Lower leg skin (tissue), 3 donors: Measurements from ENCODE around the gene RBL1.
"Not testable (repeated sequence)": the region's sequence is repeated elsewhere in the genome, so short reads cannot be mapped to it uniquely, and the experiment has no call there.

ENCODE experiments used
- POLR2A ChIP-seq, 2 donors: fragments of 450-650 bp; IDR thresholded peaks; one replicate each; pipeline ENCODE4 v1.6.1; 2016 to 2017; ENCODE audit warnings: antibody characterized with exemption in 2 of 2, mild to moderate bottlenecking in 1 of 2, moderate library complexity in 1 of 2
- TF ChIP-seq, protein P1 (sequence below), 3 donors: fragments of 450-650 bp; IDR thresholded peaks; one replicate each; pipeline ENCODE4 v1.5.1; 2016; ENCODE audit warnings: antibody characterized with exemption in 3 of 3, mild to moderate bottlenecking in 3 of 3, moderate library complexity in 2 of 3

DNA sequence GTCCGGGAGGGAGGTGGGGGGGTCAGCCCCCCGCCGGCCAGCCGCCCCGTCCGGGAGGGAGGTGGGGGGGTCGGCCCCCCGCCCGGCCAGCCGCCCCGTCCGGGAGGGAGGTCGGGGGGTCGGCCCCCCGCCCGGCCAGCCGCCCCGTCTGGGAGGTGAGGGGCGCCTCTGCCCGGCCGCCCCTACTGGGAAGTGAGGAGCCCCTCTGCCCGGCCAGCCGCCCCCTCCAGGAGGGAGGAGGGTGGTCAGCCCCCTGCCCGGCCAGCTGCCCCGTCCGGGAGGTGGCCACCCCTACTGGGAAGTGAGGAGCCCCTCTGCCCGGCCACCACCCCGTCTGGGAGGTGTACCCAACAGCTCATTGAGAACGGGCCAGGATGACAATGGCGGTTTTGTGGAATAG is 30.5 kb upstream of the RBL1 start:
- TF ChIP-seq, protein P1, sequence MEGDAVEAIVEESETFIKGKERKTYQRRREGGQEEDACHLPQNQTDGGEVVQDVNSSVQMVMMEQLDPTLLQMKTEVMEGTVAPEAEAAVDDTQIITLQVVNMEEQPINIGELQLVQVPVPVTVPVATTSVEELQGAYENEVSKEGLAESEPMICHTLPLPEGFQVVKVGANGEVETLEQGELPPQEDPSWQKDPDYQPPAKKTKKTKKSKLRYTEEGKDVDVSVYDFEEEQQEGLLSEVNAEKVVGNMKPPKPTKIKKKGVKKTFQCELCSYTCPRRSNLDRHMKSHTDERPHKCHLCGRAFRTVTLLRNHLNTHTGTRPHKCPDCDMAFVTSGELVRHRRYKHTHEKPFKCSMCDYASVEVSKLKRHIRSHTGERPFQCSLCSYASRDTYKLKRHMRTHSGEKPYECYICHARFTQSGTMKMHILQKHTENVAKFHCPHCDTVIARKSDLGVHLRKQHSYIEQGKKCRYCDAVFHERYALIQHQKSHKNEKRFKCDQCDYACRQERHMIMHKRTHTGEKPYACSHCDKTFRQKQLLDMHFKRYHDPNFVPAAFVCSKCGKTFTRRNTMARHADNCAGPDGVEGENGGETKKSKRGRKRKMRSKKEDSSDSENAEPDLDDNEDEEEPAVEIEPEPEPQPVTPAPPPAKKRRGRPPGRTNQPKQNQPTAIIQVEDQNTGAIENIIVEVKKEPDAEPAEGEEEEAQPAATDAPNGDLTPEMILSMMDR (IDR thresholded peaks at IDR 0.05): not testable (repeated sequence)
- TF ChIP-seq POLR2A (IDR thresholded peaks at IDR 0.05): not testable (repeated sequence)
